Muscle of leg (tissue), 11 donors: ENCODE measurements around the gene CDC42EP5. TPM values are rescaled to one million over a fixed set of nuclear protein-coding genes. Genes with fewer than 3 reads are reported as not detected.
"Not testable (repeated sequence)": the region's sequence is repeated elsewhere in the genome, so short reads cannot be mapped to it uniquely, and the experiment has no call there.

Experiments used
- DNase-seq: peaks from one replicate; pipeline ENCODE4 v3.0.0; 2013
- H3K27ac ChIP-seq: one replicate; pipeline ENCODE4 v1.5.1; 2013; ENCODE audit warnings: mild to moderate bottlenecking, low read length, control low read depth
- H3K27me3 ChIP-seq: one replicate; pipeline ENCODE4 v1.6.1; 2013; ENCODE audit warnings: low read length; ENCODE audit not compliant: control insufficient read depth, insufficient read depth
- H3K36me3 ChIP-seq: one replicate; pipeline ENCODE4 v1.6.1; 2013; ENCODE audit warnings: low read length; ENCODE audit not compliant: control insufficient read depth, insufficient read depth
- H3K4me1 ChIP-seq: one replicate; pipeline ENCODE4 v1.6.1; 2013; ENCODE audit warnings: low read length; ENCODE audit not compliant: control insufficient read depth, insufficient read depth
- H3K4me3 ChIP-seq: one replicate; pipeline ENCODE4 v1.5.1; 2013; ENCODE audit warnings: low read length, control low read depth
- H3K9me3 ChIP-seq: replicated peaks from 2 replicates; pipeline ENCODE4 v1.6.1; 2013; ENCODE audit warnings: low read depth, low read length; ENCODE audit not compliant: control insufficient read depth
- WGBS: methylation state at CpG from one replicate; pipeline ENCODE4 v1.1.5; 2013; ENCODE audit warnings: missing lambda C conversion rate; ENCODE audit not compliant: insufficient coverage; 5-methylcytosine and 5-hydroxymethylcytosine counted together
- polyA plus RNA-seq, 8 donors: library from polyadenylated mRNA; unstranded; fragments of 120-200 nt; gene quantifications; one replicate each; pipeline versions ENCODE4 v1.2.1 to v1.2.3, GENCODE V29; 2013; ENCODE audit warnings: inconsistent platforms in 1 of 8, low replicate concordance in 1 of 8; ENCODE audit not compliant: insufficient read length in 8 of 8, insufficient read depth in 1 of 8
- total RNA-seq: library from RNA; stranded (reverse); fragments of 120-200 nt; gene quantifications from one replicate; pipeline ENCODE4 v1.2.4, GENCODE V29; 2013

The CDC42EP5 gene
- total and polyA plus RNA-seq, 9 donors = 33.4 to 65.7 (median 42.6) TPM

- no CpG with 5 or more reads among the region's 3 CpGs for WGBS
- H3K9me3 ChIP-seq, H3K4me1 ChIP-seq, H3K36me3 ChIP-seq, H3K4me3 ChIP-seq, H3K27me3 ChIP-seq, H3K27ac ChIP-seq, DNase-seq: not testable (repeated sequence)
These were observed 35.4 kb upstream of the CDC42EP5 start for GRCh38 chr19:54508487-54508886.

GRCh38 chr19:54507824-54508223, 34.7 kb upstream of the CDC42EP5 start:
- H3K36me3 ChIP-seq = no peaks in the 10 kb centered on the region
- H3K27ac ChIP-seq = no peak overlapping the region
- H3K4me3 ChIP-seq = no peak overlapping the region
- DNase-seq = no peak
- WGBS = 46% methylated on average over 12 of the region's 12 CpGs
- no peaks in the 10 kb centered on the region for H3K27me3 ChIP-seq
- no peaks in the 10 kb centered on the region for H3K9me3 ChIP-seq
- H3K4me1 ChIP-seq = no peaks in the 10 kb centered on the region

GRCh38 chr19:54507038-54507717, 34.1 kb upstream of the CDC42EP5 start:
- H3K27ac ChIP-seq, H3K4me1 ChIP-seq, H3K36me3 ChIP-seq, H3K9me3 ChIP-seq, H3K4me3 ChIP-seq, DNase-seq, H3K27me3 ChIP-seq: not testable (repeated sequence)
- 78% methylated on average over 5 of the region's 15 CpGs for WGBS

GRCh38 chr19:54506079-54506478, 33.0 kb upstream of the CDC42EP5 start:
- Histone ChIP-seq H3K27me3 (no peaks in the 10 kb centered on the region), H3K9me3 (no peaks in the 10 kb centered on the region), H3K27ac (no peak overlapping the region), H3K36me3 (no peaks in the 10 kb centered on the region), H3K4me1 (no peaks in the 10 kb centered on the region), H3K4me3 (no peak overlapping the region)
- 76% methylated on average over 4 of the region's 10 CpGs for WGBS
- DNase-seq = no peak

GRCh38 chr19:54505542-54505941, 32.4 kb upstream of the CDC42EP5 start:
- not testable (repeated sequence) for H3K4me3 ChIP-seq, H3K27me3 ChIP-seq, H3K9me3 ChIP-seq, DNase-seq, H3K27ac ChIP-seq, H3K36me3 ChIP-seq, H3K4me1 ChIP-seq
- 69% methylated on average over 1 of the region's 4 CpGs for WGBS

GRCh38 chr19:54502518-54503048, 29.5 kb upstream of the CDC42EP5 start, which contains the start of gene LAIR2:
TSS of gene LAIR2 (plus strand) at chr19:54502831. CDS start at chr19:54502919, 88 bp downstream.
- WGBS = 33% methylated on average over 3 of the region's 14 CpGs
- no peaks in the 10 kb centered on the region for H3K27me3 ChIP-seq

GRCh38 chr19:54498451-54498772, 25.3 kb upstream of the CDC42EP5 start:
- not testable (repeated sequence) for H3K9me3 ChIP-seq, H3K4me1 ChIP-seq, H3K4me3 ChIP-seq, H3K27ac ChIP-seq, H3K36me3 ChIP-seq, H3K27me3 ChIP-seq, DNase-seq
- 78% methylated on average over 5 of the region's 9 CpGs for WGBS

More at GRCh38 chr19:54502518-54503048, 29.5 kb upstream of the CDC42EP5 start, which contains the start of gene LAIR2:
- H3K9me3 ChIP-seq = no peaks in the 10 kb centered on the region
- no peaks in the 10 kb centered on the region for H3K4me1 ChIP-seq
- no peak within 1 kb of the TSS for H3K27ac ChIP-seq
- H3K36me3 ChIP-seq = no peaks in the 10 kb centered on the region
- DNase-seq = no peak
- H3K4me3 ChIP-seq = no peak within 1 kb of the TSS

- H3K9me3 ChIP-seq, H3K4me3 ChIP-seq, H3K36me3 ChIP-seq, H3K27me3 ChIP-seq, DNase-seq, H3K4me1 ChIP-seq, H3K27ac ChIP-seq: not testable (repeated sequence)
- WGBS = 92% methylated on average over 3 of the region's 15 CpGs
These were observed 24.8 kb upstream of the CDC42EP5 start for GRCh38 chr19:54497747-54498450.

GRCh38 chr19:54495284-54495683, 22.2 kb upstream of the CDC42EP5 start:
- WGBS = 74% methylated on average over 3 of the region's 5 CpGs
- H3K4me1 ChIP-seq, H3K27me3 ChIP-seq, H3K4me3 ChIP-seq, H3K27ac ChIP-seq, DNase-seq, H3K36me3 ChIP-seq, H3K9me3 ChIP-seq: not testable (repeated sequence)

GRCh38 chr19:54493967-54494585, 21.0 kb upstream of the CDC42EP5 start:
- Histone ChIP-seq H3K4me1 (no peaks in the 10 kb centered on the region), H3K4me3 (no peak overlapping the region), H3K27me3 (peaks cover 2% of the 10 kb centered on the region), H3K9me3 (no peaks in the 10 kb centered on the region), H3K27ac (no peak overlapping the region), H3K36me3 (no peaks in the 10 kb centered on the region)
- 65% methylated on average over 3 of the region's 10 CpGs for WGBS
- no peak for DNase-seq
